GM21786 (cell line): ENCODE data around the gene MTA3.

Experiments
- ATAC-seq: cut with Tn5 transposase; IDR thresholded peaks from one replicate; pipeline ENCODE4 v1.9.1; 2021; ENCODE audit not compliant: unreplicated experiment

MTA3 gene

GRCh38 chr2:42659609-42660008 lies 91.2 kb downstream of the MTA3 start:
- ATAC-seq = no peak

DNA sequence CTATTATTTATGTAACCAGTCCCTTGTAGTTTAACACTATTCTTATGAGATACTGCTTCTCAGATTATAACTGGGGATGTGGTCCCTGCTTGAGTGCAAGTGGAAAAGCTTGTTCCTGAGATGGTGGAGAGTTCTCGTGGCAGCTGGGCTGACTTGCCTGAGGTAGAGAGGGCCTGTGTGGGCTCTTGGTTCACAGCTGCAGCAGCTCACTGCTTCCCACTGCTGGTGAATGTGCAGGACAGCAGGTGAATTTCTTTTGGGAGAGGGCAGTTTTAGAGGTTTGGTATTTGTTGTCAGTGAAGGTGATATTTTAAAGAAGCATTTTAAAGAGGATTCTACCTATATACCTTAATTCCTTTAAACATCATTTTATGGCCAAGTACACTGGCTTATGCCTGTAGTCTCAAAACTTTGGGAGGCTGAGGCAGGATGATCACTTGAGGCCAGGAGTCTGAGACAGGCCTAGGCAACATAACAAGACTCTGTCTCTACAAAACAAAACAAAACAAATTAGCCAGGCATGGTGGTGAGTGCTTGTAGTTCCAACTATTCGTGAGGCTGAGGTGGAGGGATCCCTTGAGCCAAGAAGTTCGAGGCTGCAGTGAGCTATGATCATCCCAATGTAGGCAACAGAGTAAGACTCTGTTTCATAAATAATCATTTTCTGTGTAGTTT lies 94.8 kb downstream of the MTA3 start:
- peak; percentile 66 for ATAC-seq

DNA sequence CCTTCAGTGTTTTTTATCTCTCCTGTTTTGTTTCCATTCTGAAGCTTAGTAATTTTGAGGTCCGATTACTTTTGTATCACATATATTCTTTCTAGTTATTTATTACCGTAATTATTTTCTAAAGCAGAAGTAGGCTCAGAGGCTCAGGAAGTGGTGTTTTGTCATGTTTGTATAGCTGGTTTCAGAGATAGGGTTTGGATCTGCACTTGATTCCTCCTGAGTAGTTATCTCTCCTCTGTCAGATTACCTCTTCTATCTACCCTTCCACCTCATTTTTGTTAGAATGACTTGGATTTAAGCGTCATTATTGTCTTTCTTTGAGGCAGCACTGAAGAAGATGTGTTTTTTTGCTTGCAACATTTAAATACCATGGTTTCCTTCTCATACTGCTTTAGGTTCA lies 95.4 kb downstream of the MTA3 start:
- peak; percentile 51 for ATAC-seq

DNA sequence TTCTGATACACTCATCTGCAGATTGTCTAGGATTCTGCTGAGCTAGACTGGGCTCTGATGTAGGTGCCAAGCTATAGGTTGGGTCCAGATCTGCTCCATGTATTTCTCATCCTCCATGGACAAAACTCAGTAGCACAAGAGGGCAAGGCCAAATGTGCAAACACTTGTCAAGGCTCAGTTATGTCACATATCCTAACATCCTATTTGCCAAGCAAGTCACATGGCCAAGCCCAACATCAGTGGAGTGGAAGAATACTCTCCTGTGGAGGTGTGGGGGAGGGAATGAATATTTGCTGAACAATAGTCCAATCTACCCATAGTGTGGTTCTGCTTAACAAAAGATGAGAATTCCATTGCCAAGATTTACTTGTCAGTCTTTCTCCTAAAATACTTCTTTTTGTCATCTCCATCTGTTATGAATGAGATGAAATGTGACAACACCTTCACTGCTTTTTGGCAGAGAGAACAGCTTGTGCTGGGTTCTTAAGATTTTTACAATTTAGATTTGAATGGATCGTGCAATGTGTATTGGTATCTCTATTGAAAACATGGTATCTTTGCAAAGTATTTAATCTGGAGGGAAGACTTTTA lies 105.7 kb downstream of the MTA3 start:
- ATAC-seq = no peak

DNA sequence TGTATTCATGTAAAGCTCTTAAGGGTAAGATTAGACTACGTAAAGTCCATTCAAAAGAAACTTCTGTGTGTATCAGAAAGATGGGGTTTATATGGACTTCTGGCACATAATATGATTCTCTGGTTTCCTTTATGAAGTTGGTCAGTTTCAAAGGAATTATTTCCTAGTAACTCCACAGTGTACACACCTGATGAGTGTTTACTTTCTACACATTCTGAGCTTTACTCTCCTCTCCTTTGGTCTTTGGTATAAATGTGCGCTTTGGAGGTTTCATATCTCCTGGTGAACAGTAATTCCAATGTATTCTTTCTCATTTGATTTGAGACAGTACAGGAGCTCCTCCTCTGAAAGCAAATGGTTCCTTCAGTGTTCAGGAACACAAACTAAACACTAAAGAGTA lies 107.4 kb downstream of the MTA3 start:
- no peak for ATAC-seq

- no peak for ATAC-seq
Measured at GRCh38 chr2:42685303-42685702, 116.9 kb downstream of the MTA3 start.

- ATAC-seq = no peak
Measured at GRCh38 chr2:42693013-42693615, 124.7 kb downstream of the MTA3 start.

DNA sequence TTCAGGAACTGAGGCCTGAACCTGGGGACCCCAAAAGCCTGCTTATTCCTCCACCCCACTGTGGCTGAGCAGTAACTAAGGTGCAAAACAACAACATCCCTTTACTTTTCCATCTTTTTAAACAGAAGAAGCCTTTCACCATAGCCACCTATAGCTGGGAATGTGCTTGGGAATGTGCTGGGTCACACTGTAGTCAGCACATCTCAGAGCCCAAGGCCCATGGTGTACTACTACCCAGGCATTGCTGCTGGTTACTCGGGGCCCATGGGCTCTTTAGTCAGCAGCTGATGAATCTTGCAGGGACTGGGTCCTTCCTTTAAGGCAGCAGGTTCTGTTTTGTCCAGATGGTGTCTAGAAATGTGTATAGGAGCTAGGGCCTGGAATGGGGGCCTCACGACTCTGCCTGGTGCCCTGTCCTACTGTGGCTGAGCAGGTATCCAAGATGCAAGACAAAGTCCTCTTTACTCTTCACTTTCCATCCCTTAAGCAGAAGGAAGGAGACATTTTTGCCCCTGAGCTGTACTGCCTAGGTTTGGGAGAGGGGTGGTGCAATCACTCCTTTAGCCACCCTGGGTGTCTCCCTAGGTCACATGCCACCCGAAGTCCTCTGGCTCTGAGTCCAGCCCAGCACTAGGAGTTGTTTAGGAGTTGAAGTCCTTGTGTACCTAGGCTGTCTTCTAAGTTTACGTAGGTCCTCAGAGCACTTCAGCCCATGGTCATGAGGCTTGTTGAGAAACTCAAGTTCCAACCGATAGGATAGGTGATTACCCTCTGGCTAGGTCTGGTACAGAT lies 125.5 kb downstream of the MTA3 start:
- no peak for ATAC-seq

GRCh38 chr2:42696987-42697386 lies 128.6 kb downstream of the MTA3 start:
- ATAC-seq = no peak

- no peak for ATAC-seq
Measured at GRCh38 chr2:42698940-42699339, 130.5 kb downstream of the MTA3 start.

GRCh38 chr2:42706836-42707235 lies 138.4 kb downstream of the MTA3 start:
- no peak for ATAC-seq

- no peak for ATAC-seq
Measured at GRCh38 chr2:42708179-42708578, 139.7 kb downstream of the MTA3 start.

- ATAC-seq = no peak
Measured at GRCh38 chr2:42711896-42712295, 143.5 kb downstream of the MTA3 start.

DNA sequence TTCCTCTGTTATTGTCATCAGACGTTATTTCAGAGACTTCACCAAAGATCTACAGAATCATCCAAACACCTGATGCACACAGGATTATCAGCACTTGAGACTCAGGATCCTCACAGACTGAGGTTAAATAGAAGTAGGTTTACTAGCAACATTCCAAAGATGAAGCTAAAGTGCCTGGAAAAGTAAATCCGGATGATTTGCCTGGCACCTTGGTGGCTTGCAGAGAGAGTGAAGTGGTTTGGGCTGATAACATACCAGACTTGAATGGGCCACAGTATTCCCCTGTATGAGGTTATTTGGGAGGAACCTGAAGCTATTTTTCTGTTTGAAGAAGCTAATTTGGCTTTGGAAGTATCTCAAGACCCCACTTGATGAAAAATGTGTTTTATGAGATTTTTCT lies 144.5 kb downstream of the MTA3 start:
- ATAC-seq = no peak

DNA sequence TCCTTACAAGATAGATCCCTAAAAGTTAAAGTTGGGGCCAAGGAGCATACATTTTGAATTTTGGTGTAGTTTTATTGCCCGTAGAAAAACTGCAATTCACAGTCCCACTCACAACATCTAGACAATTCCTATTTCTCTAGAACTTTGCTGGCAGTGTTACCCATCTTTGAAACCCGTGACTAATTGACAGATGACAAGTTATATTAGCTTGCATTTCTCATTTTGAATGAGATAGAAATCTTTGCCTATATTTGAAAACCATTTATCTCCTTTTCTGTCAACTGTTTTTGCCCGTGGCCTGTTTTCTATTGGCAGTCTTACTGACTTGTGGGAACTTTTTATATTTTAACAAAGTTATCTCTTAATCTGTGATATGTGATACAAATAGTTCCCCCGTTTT lies 145.5 kb downstream of the MTA3 start:
- no peak for ATAC-seq

DNA sequence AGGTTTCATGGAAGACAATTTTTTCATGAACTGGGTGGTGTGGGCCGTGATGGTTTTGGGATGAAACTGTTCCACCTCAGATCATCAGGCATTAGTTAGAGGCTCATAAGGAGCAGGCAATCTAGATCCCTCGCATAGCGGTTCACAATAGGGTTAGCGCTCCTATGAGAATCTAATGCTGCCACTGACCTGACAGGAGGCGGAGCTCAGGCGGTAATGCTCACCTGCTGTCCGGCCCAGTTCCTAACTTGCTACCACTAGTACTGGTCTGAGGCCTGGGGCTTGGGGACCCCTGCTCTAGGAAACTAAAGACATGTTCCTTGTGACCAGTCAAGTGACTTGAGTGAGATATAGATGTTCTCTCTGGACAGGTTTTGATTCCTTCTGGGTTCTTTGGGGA lies 146.3 kb downstream of the MTA3 start:
- ATAC-seq = no peak

DNA sequence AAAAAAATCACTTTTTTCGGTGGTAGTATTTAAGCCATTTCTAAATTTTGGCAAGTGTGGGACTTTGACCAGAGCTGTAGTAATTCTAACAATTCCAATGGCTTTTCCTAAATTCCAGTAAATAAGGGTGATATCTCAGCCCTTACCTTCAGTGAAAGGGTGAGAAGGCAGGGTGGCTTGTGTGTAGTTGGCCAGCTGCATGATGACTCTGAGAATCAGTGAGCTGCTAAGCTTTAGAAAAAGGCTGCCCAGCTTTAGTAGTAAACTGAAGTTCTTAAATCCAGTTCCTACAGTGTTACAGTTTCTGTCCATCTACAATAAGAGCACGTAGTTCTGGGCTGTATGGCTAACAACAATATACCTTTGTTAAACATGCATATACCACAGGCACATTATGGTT lies 153.5 kb downstream of the MTA3 start:
- peak; percentile 7 for ATAC-seq

GRCh38 chr2:42722320-42723190 lies 154.1 kb downstream of the MTA3 start:
- ATAC-seq = peak; percentile 99

DNA sequence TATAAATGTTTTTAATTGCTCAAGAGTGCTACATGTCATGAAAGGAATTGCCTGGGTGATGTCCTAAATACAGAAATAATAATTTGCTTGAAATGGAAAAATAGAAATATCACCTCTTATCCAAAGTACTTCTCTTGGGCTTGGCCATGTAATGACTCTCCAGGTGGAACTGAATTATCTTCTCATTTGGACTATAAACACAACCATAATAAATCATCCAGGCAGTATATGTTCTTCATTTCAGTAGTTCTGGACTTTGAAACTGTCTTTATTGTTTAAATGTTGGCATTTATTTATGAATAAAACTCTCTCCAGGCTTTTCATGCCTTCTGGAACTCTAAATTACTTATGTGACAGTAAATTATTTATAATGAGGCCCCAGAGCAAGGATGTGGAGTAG lies 155.0 kb downstream of the MTA3 start:
- ATAC-seq = no peak

- no peak for ATAC-seq
Measured at GRCh38 chr2:42724886-42725285, 156.5 kb downstream of the MTA3 start.

GRCh38 chr2:42725657-42726056 lies 157.2 kb downstream of the MTA3 start:
- ATAC-seq = no peak
